K562 (cell line): ENCODE data around the gene CTIF. TPM values are rescaled to one million over a fixed set of nuclear protein-coding genes. Genes with fewer than 3 reads are reported as not detected.
A peak's percentile ranks its signal among the peaks of the same experiment; 100 is the strongest.

ENCODE experiments used
- ATAC-seq: fragments of 200-7000 bp; cut with Tn5 transposase; 3 replicates; pipeline ENCODE4 v1.9.1; 2020; ENCODE audit warnings: moderate library complexity
- BruUV-seq: library from RNA; stranded (reverse); fragments of 400-500 nt; replicated peaks from 2 replicates; lab custom pipeline; 2021; lab: Mats Ljungman, UMichigan
- CTCF ChIA-PET: fragments of 300-600 bp; formaldehyde crosslinking; extraction: SDS; loops from one replicate; lab custom pipeline; 2021; ENCODE audit warnings: low intra/inter-chr PET ratio; lab: Yijun Ruan, JAX
- POLR2A ChIA-PET: fragments of 300-600, 350-650 bp; sonication (Branson Sonifier 250); formaldehyde crosslinking; extraction: SDS; loops from one replicate; lab custom pipeline; 2021; ENCODE audit warnings: antibody characterized with exemption, inconsistent platforms; lab: Yijun Ruan, JAX
- DNase-seq, 4 experiments: peaks; one replicate each; pipeline versions ENCODE4 v3.0.0 to v3.0.0-alpha.2; 2011 to 2018; ENCODE audit warnings: low spot score in 3 of 4, mixed read lengths in 3 of 4; ENCODE audit errors: extremely low read depth in 1 of 4
- FAIRE-seq: peaks from 2 replicates; lab custom pipeline; 2011; peaks lifted over from hg19 to GRCh38; lab: Jason Lieb, UNC
- H2AFZ ChIP-seq: 2 replicates; pipeline ENCODE4 v1.6.0; 2011; ENCODE audit warnings: low read depth, low read length, control low read depth, inconsistent platforms
- H3K27ac ChIP-seq: fragments of 200-600 bp; 3 replicates; pipeline ENCODE4 v1.8.0; 2011; ENCODE audit warnings: low read depth, mild to moderate bottlenecking, control low read depth, inconsistent platforms, low read length, moderate library complexity, mixed read lengths; ENCODE audit errors: extremely low read depth
- H3K27me3 ChIP-seq, 2 experiments: fragments of 300-600 bp in 1 of 2; 2 replicates in 1 of 2; 3 replicates in 1 of 2; pipeline versions ENCODE4 v1.6.0 to v1.8.0; 2011; ENCODE audit warnings: inconsistent platforms in 2 of 2, low read length in 2 of 2, mild to moderate bottlenecking in 1 of 2, mixed read lengths in 1 of 2, moderate library complexity in 1 of 2; ENCODE audit not compliant: control insufficient read depth in 2 of 2, insufficient read depth in 2 of 2
- H3K36me3 ChIP-seq: fragments of 300-600 bp; 3 replicates; pipeline ENCODE4 v1.8.0; 2011; ENCODE audit warnings: mild to moderate bottlenecking, low read length, inconsistent platforms; ENCODE audit not compliant: control insufficient read depth, insufficient read depth
- H3K4me1 ChIP-seq, 2 experiments: fragments of 200-600 bp in 1 of 2; replicated peaks in 1 of 2; 2 replicates in 1 of 2; 3 replicates in 1 of 2; pipeline versions ENCODE4 v1.5.1 to v1.8.0; 2011; ENCODE audit warnings: inconsistent platforms in 2 of 2, low read length in 2 of 2, mild to moderate bottlenecking in 1 of 2, mixed read lengths in 1 of 2, moderate library complexity in 1 of 2; ENCODE audit not compliant: control insufficient read depth in 2 of 2, insufficient read depth in 2 of 2
- H3K4me2 ChIP-seq: 2 replicates; pipeline ENCODE4 v1.6.1; 2011; ENCODE audit warnings: low read length, control low read depth, inconsistent platforms, mixed read lengths; ENCODE audit not compliant: insufficient read depth
- H3K4me3 ChIP-seq: fragments of 200-600 bp; sonication (generic), shearing (Covaris generic); 2 replicates; pipeline ENCODE4 v1.5.1; 2016; ENCODE audit warnings: control low read depth, inconsistent platforms
- H3K79me2 ChIP-seq: fragments of 200-600 bp; 3 replicates; pipeline ENCODE4 v1.8.0; 2011; ENCODE audit warnings: low read length, inconsistent platforms; ENCODE audit not compliant: control insufficient read depth, insufficient read depth
- H3K9ac ChIP-seq, 2 experiments: 2 replicates each; pipeline versions ENCODE4 v1.6.0 to v1.6.1; 2011; ENCODE audit warnings: low read depth in 2 of 2, low read length in 2 of 2, control low read depth in 1 of 2, inconsistent platforms in 1 of 2, mild to moderate bottlenecking in 1 of 2, mixed read lengths in 1 of 2; ENCODE audit not compliant: insufficient read depth in 1 of 2
- H3K9me1 ChIP-seq: one replicate; pipeline ENCODE4 v1.6.0; 2011; ENCODE audit warnings: inconsistent platforms, mild to moderate bottlenecking, low read length, moderate library complexity; ENCODE audit not compliant: control insufficient read depth, insufficient read depth
- H3K9me3 ChIP-seq: replicated peaks from 2 replicates; pipeline ENCODE4 v1.5.1; 2011; ENCODE audit warnings: low read depth, low read length, inconsistent platforms; ENCODE audit not compliant: control insufficient read depth, insufficient read depth
- H4K20me1 ChIP-seq: replicated peaks from 2 replicates; pipeline ENCODE4 v1.6.1; 2011; ENCODE audit warnings: low read length, inconsistent platforms, mixed read lengths; ENCODE audit not compliant: control insufficient read depth, insufficient read depth
- ARID2 ChIP-seq: fragments of 450-650 bp; IDR thresholded peaks from 2 replicates; pipeline ENCODE4 v1.6.1; 2017; ENCODE audit warnings: antibody characterized with exemption, mild to moderate bottlenecking
- FOSL1 ChIP-seq: fragments of 200-800 bp; sonication (Bioruptor generic); conservative IDR thresholded peaks from 2 replicates; pipeline ENCODE4 v1.6.1; 2016; ENCODE audit warnings: missing genetic modification characterization, missing compliant biosample characterization
- RBFOX2 ChIP-seq: fragments of 200-400 bp; formaldehyde crosslinking; IDR thresholded peaks from 2 replicates; pipeline ENCODE4 v1.6.1; 2017; ENCODE audit warnings: low read depth, mild to moderate bottlenecking, low read length, moderate library complexity
- SMC3 ChIP-seq: conservative IDR thresholded peaks from 2 replicates; pipeline ENCODE4 v1.6.1; 2011; ENCODE audit warnings: low read depth, low read length, improper control_type of control experiment; ENCODE audit not compliant: insufficient read depth
- WGBS: fragments of 100-300 bp; shearing (Covaris generic); methylation state at CpG from one replicate; pipeline ENCODE4 v1.1.6; 2016; ENCODE audit warnings: low coverage, mixed read lengths; ENCODE audit not compliant: insufficient coverage; ENCODE audit errors: missing lambda C conversion rate; 5-methylcytosine and 5-hydroxymethylcytosine counted together
- in situ Hi-C: fragments of 300-500 bp; cut with MboI; formaldehyde crosslinking; loops from 4 replicates; pipeline ENCODE4 v1.15.0; 2018; ENCODE audit warnings: inconsistent platforms, mixed read lengths
- intact Hi-C: fragments of 100-400 bp; cut with micrococcal nuclease; formaldehyde crosslinking; loops from 2 replicates; pipeline ENCODE4 v1.14.2; 2022
- polyA plus RNA-seq, 8 experiments: library from polyadenylated mRNA; depleted of rRNA in 4 of 8; stranded (reverse) in 5 of 8; unstranded in 3 of 8; fragments of >200 nt; fragmentation: Nextera tagmentation in 2 of 8; fragmentation: Illumina TruSeq in 1 of 8; extraction: Ambion mirVana in 2 of 8; extraction: Trizol in 1 of 8; gene quantifications; 2 replicates each; pipeline versions ENCODE4 v1.2.1 to v1.2.3, GENCODE V29; 2011 to 2014; ENCODE audit warnings: inconsistent platforms in 1 of 8, missing spikeins in 1 of 8
- total RNA-seq, 7 experiments: library from RNA; depleted of rRNA in 6 of 7; stranded (reverse); fragments of >200 nt in 6 of 7; fragmentation: Illumina TruSeq in 2 of 7; extraction: Trizol in 2 of 7; gene quantifications; 2 replicates each; pipeline versions ENCODE4 v1.2.1 to v1.2.3, GENCODE V29; 2011 to 2021; ENCODE audit warnings: low replicate concordance in 1 of 7
- TF ChIP-seq, protein P1 (sequence below): sonication (generic); formaldehyde crosslinking; IDR thresholded peaks from 2 replicates; pipeline ENCODE4 v1.8.1; 2023; ENCODE audit warnings: mild to moderate bottlenecking, missing genetic modification reagents
- TF ChIP-seq, protein P2 (sequence below), 2 experiments: fragments of 450-650 bp; formaldehyde crosslinking in 1 of 2; IDR thresholded peaks; 2 replicates each; pipeline versions ENCODE4 v1.4.0 to v1.6.1; 2014 to 2020; ENCODE audit warnings: mild to moderate bottlenecking in 2 of 2, borderline replicate concordance in 1 of 2, low read depth in 1 of 2

Gene CTIF
- total and polyA plus RNA-seq, 9 of the 15 experiments (the other 6 are each of a cell fraction or from before 2014, with no cell fraction given): 0.17 to 11.5 (median 2.2) TPM

DNA sequence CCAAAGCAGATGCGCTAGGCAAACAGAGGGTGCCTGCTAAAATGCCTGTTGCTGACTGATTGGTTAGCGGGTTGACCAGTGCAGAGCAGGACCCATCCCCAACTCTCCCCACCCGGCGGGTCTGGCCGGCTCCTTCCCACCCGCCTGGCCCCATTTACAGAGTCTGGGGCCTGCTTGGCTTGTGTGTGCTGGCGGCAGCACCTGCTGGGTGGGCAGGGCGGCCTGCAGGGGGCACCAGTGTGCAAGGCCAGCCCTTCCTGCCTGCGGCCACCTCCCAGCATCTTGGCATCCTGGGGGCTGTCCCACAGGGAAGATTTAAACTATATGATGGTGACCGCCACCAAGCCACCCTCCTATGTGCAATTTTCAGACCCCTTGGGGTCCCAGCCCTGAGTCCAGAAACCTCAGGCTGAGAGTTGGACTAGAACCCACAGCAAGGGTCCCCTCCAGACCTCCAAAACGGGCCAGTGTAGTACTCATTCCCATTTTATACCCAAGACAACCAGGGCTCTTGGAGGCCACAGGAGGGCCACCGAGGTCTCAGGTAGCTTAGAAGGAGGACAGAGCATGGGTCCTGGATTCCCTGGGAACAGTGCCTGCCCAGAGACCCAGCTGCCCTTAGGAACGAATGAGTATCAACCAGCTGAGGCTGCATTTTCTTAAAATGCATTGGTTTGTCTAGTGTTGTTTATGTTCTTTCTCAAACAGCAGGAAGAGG, 238.4 kb downstream of the CTIF start:
- FAIRE-seq (peak; percentile 66), DNase-seq (peak; percentile 64 to 76 (median 73)), ATAC-seq (peak; percentile 66)
- H3K36me3 ChIP-seq: no peaks in the 10 kb centered on the region
- H3K4me2 ChIP-seq: no peak overlapping the region
- in situ Hi-C loops: loop anchor here (10.0 kb wide), 1 partner anchor 92 kb away; no protein-coding TSS in a partner anchor
- peaks cover 18 to 32% of the 10 kb centered on the region in 2 experiments for H3K4me1 ChIP-seq
- ChIA-PET POLR2A (no interaction called here), CTCF (interaction anchor here (1.0 kb wide), 1 partner anchor 401 kb away, joined by 3 read pairs; no protein-coding TSS in a partner anchor)
- H3K79me2 ChIP-seq: no peaks in the 10 kb centered on the region
- H3K9ac ChIP-seq: no peak overlapping the region
- H3K27me3 ChIP-seq: no peaks in the 10 kb centered on the region
- no peak overlapping the region for H3K4me3 ChIP-seq
- H4K20me1 ChIP-seq: peaks cover 27% of the 10 kb centered on the region
- no TSS peak for BruUV-seq
- no peaks in the 10 kb centered on the region for H3K9me1 ChIP-seq
- no peak overlapping the region for H3K27ac ChIP-seq
- WGBS: 35% methylated on average over 5 of the region's 13 CpGs
- no peak overlapping the region for H2AFZ ChIP-seq
- no peaks in the 10 kb centered on the region for H3K9me3 ChIP-seq
- intact Hi-C loops: no loop called here
- TF ChIP-seq, protein P1, sequence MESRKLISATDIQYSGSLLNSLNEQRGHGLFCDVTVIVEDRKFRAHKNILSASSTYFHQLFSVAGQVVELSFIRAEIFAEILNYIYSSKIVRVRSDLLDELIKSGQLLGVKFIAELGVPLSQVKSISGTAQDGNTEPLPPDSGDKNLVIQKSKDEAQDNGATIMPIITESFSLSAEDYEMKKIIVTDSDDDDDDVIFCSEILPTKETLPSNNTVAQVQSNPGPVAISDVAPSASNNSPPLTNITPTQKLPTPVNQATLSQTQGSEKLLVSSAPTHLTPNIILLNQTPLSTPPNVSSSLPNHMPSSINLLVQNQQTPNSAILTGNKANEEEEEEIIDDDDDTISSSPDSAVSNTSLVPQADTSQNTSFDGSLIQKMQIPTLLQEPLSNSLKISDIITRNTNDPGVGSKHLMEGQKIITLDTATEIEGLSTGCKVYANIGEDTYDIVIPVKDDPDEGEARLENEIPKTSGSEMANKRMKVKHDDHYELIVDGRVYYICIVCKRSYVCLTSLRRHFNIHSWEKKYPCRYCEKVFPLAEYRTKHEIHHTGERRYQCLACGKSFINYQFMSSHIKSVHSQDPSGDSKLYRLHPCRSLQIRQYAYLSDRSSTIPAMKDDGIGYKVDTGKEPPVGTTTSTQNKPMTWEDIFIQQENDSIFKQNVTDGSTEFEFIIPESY (CRISPR knock-in tag): 0 out of 2 replicates have a peak, but pooled peaks have one; percentile 44
- TF ChIP-seq, protein P2, sequence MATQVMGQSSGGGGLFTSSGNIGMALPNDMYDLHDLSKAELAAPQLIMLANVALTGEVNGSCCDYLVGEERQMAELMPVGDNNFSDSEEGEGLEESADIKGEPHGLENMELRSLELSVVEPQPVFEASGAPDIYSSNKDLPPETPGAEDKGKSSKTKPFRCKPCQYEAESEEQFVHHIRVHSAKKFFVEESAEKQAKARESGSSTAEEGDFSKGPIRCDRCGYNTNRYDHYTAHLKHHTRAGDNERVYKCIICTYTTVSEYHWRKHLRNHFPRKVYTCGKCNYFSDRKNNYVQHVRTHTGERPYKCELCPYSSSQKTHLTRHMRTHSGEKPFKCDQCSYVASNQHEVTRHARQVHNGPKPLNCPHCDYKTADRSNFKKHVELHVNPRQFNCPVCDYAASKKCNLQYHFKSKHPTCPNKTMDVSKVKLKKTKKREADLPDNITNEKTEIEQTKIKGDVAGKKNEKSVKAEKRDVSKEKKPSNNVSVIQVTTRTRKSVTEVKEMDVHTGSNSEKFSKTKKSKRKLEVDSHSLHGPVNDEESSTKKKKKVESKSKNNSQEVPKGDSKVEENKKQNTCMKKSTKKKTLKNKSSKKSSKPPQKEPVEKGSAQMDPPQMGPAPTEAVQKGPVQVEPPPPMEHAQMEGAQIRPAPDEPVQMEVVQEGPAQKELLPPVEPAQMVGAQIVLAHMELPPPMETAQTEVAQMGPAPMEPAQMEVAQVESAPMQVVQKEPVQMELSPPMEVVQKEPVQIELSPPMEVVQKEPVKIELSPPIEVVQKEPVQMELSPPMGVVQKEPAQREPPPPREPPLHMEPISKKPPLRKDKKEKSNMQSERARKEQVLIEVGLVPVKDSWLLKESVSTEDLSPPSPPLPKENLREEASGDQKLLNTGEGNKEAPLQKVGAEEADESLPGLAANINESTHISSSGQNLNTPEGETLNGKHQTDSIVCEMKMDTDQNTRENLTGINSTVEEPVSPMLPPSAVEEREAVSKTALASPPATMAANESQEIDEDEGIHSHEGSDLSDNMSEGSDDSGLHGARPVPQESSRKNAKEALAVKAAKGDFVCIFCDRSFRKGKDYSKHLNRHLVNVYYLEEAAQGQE (IDR thresholded peaks at IDR 0.05; ENCODE audit: borderline replicate concordance): peak; percentile 83
- TF ChIP-seq, protein P2 (CRISPR knock-in tag; IDR thresholded peaks at IDR 0.05; ENCODE audit: low read depth): no peak
- TF ChIP-seq SMC3 (peak; percentile 63), ARID2 (peak; percentile 69; the same call in 1 of the 2 replicates), FOSL1 (tag) (0 out of 2 replicates have a peak, but pooled peaks have one; percentile 17), RBFOX2 (no peak)
